Loucy (cell line): ENCODE data around the gene DOCK10.
"Not testable (repeated sequence)": the region's sequence is repeated elsewhere in the genome, so short reads cannot be mapped to it uniquely, and the experiment has no call there.

Experiments used
- CTCF ChIP-seq: fragments of 200-600 bp; sonication (generic); conservative IDR thresholded peaks from 2 replicates; pipeline ENCODE4 v1.5.1; 2014; ENCODE audit warnings: mild to moderate bottlenecking, antibody characterized with exemption, low read length
- EZH2phosphoT487 ChIP-seq: fragments of 200-600 bp; IDR thresholded peaks from 2 replicates; pipeline ENCODE4 v1.6.1; 2018; ENCODE audit warnings: antibody characterized with exemption, mild to moderate bottlenecking, moderate library complexity, borderline replicate concordance

- not testable (repeated sequence) for TF ChIP-seq CTCF, EZH2phosphoT487
Measured at GRCh38 chr2:224917246-224917645, 125.0 kb downstream of the DOCK10 start.
